Lower leg skin (tissue), 4 donors: ENCODE data around the gene SMARCB1. TPM values are rescaled to one million over a fixed set of nuclear protein-coding genes. Genes with fewer than 3 reads are reported as not detected.

Experiments
- DNase-seq, 2 donors: peaks; one replicate each; pipeline ENCODE4 v3.0.0-alpha.2; 2019; ENCODE audit warnings: low spot score in 2 of 2
- H3K4me3 ChIP-seq: fragments of 200-600 bp; sonication (generic); 2 replicates; pipeline ENCODE4 v1.5.1; 2017; ENCODE audit warnings: mild to moderate bottlenecking, low read depth; ENCODE audit not compliant: poor library complexity, severe bottlenecking
- POLR2A ChIP-seq, 2 donors: fragments of 450-650 bp; IDR thresholded peaks; one replicate each; pipeline ENCODE4 v1.6.1; 2016 to 2017; ENCODE audit warnings: antibody characterized with exemption in 2 of 2, mild to moderate bottlenecking in 1 of 2, moderate library complexity in 1 of 2
- WGBS, 2 donors: methylation state at CpG; one replicate each; pipeline ENCODE4 v1.1.5; 2018; 5-methylcytosine and 5-hydroxymethylcytosine counted together
- intact Hi-C: fragments of 100-400 bp; cut with DNase I; formaldehyde crosslinking; loops from one replicate; pipeline ENCODE4 v1.15.0; 2023; ENCODE audit warnings: low total_unique reads
- total RNA-seq, 4 donors: library from RNA; depleted of rRNA; stranded (reverse); fragments of >200 nt; gene quantifications; one replicate each; pipeline ENCODE4 v1.1.0, GENCODE V29; 2016
- TF ChIP-seq, protein P1 (sequence below), 3 donors: fragments of 450-650 bp; IDR thresholded peaks; one replicate each; pipeline ENCODE4 v1.5.1; 2016; ENCODE audit warnings: antibody characterized with exemption in 3 of 3, mild to moderate bottlenecking in 3 of 3, moderate library complexity in 2 of 3

The SMARCB1 gene
- total RNA-seq, 4 donors from 2014 or later: 52.2 to 61.6 (median 55.2) TPM

DNA sequence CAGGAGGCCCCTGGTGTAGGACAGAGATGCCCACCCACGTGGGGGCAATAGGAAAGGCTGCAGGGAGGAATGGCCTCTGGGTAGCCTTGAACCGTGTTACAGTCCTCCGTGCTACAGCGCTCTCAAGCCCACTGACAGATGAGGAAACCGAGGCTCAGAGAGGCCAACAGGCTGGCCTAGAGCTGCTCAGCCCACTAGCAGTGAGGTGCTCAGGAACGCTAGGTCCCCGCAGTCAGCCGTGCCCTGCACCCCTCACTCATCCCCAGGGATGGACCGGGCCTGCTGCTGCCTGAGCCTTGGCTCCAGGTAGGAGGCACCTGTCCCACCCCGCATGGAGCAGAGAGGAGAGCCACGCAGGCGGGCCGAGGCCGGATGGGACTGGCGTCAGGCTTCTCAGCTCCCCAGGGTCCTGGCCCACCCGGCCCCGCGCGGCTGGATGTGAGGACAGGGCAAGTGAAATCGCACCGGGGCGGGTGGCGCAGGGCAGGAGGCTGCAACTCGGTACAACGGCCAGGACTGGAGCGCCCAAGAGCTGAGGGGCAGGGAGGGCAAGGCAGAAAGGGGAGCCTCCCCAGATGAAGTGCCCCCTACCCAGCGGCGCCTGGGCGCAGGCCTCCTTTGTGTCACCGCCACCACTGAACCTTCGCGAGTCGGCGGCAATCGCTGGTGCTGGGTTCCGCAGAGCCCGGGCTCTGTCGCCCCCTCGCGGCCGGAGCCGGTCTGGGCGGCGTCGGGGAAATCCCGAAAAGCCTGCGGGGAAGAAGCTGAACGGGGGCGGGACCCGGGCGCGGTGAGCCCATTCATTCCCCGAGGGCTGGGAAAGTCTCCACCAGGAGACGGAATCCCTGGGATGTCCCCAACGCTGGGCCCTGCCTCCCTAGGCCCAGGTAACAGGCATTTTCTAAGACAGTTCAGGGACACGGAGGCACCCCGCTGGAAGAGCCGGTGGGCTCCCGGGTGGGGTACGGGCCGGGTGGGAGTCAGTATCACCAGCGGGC is 62.5 kb downstream of the SMARCB1 start:
- intact Hi-C loops: loop anchor here (5.0 to 10.0 kb wide), 2 partner anchors 82 to 315 kb away; partner anchors contain the start of gene CHCHD10
- no peak overlapping the region for H3K4me3 ChIP-seq
- WGBS, 2 donors: 18 to 19% methylated on average over 30 to 56 of the region's 62 CpGs
- DNase-seq: peak; percentile 61 to 96
- TF ChIP-seq, protein P1, sequence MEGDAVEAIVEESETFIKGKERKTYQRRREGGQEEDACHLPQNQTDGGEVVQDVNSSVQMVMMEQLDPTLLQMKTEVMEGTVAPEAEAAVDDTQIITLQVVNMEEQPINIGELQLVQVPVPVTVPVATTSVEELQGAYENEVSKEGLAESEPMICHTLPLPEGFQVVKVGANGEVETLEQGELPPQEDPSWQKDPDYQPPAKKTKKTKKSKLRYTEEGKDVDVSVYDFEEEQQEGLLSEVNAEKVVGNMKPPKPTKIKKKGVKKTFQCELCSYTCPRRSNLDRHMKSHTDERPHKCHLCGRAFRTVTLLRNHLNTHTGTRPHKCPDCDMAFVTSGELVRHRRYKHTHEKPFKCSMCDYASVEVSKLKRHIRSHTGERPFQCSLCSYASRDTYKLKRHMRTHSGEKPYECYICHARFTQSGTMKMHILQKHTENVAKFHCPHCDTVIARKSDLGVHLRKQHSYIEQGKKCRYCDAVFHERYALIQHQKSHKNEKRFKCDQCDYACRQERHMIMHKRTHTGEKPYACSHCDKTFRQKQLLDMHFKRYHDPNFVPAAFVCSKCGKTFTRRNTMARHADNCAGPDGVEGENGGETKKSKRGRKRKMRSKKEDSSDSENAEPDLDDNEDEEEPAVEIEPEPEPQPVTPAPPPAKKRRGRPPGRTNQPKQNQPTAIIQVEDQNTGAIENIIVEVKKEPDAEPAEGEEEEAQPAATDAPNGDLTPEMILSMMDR (IDR thresholded peaks at IDR 0.05): peak in 2 of 3 donors; percentile 65 to 68
- no peak for TF ChIP-seq POLR2A (IDR thresholded peaks at IDR 0.05)

DNA sequence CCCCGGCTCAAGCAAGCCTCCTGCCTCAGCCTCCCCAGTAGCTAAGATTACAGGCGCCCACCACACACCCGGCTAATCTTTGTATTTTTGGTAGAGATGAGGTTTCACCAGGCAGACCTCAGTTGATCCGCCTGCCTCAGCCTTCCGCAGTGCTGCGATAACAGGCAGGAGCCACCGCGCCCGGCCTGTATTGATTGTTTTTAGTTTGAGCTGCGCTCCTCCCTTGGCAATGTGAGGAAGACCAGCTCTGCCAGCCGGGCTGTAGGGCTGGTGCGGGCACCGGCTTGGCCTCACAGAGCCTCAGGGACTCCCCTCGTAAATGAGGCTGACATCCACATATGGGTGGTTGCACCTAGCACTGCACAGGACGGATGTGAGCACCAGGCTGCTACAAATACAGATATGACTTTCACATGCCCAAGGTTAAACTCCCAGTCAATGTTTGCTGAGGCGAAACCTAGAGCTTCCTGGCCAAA is 63.4 kb downstream of the SMARCB1 start:
- intact Hi-C loops: loop anchor here (5.0 kb wide), 1 partner anchor 83 kb away; the partner anchor contains the start of gene CHCHD10
- no peak overlapping the region for H3K4me3 ChIP-seq
- 56 to 64% methylated on average over 13 to 16 of the region's 16 CpGs for WGBS, 2 donors
- TF ChIP-seq, protein P1 (IDR thresholded peaks at IDR 0.05): no peak
- no peak for TF ChIP-seq POLR2A (IDR thresholded peaks at IDR 0.05)
- peak in 1 of 2 donors; percentile 85 for DNase-seq

DNA sequence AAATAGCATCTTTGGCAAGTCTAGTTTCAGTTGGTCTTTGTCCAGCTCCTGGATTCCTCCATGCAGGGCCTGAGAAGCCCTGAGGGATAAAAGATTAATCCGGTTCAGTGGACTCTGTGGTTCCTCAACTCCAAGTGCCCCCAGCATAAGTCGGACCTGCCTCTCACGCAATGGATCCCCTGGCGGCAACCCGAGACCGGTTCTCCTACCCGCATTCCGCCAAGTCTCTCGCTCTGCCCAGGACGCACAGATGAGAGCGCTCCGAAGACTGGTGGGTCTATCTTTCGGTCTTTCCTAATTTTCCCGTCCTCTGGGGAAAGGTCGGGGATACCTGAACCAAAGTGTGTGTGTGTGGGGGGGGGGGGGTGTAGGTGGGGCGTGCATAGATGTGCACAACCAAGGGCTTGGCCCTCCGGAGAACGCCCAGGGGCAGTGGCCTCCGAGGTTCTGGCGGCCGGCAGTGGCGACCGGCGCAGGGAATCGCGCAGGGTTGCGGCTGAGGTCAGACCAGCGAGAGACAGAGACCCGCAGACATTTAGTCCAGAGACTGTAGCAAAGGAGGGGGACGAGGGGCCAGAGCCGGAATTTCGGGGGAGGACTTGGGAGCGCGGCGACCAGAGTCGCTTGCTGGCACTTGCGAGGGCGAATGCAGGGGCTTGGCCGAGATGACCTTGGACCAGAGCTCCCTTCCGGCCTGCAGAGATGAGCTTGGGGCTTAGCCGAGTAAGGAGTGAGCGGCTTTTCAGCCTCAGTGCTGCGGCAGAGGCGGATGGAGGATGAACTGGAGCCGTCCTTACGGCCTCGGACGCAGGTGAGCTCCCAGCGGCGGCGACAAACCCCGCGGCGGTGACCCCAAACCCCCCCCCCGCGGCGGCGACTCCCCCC is 70.2 kb downstream of the SMARCB1 start:
- WGBS, 2 donors: 3 to 8% methylated on average over 45 to 52 of the region's 58 CpGs
- intact Hi-C loops: no loop called here
- DNase-seq: peak in 1 of 2 donors; percentile 87
- peak overlapping the region; percentile 29 for H3K4me3 ChIP-seq
- no peak for TF ChIP-seq POLR2A (IDR thresholded peaks at IDR 0.05)
- TF ChIP-seq, protein P1 (IDR thresholded peaks at IDR 0.05): no peak

DNA sequence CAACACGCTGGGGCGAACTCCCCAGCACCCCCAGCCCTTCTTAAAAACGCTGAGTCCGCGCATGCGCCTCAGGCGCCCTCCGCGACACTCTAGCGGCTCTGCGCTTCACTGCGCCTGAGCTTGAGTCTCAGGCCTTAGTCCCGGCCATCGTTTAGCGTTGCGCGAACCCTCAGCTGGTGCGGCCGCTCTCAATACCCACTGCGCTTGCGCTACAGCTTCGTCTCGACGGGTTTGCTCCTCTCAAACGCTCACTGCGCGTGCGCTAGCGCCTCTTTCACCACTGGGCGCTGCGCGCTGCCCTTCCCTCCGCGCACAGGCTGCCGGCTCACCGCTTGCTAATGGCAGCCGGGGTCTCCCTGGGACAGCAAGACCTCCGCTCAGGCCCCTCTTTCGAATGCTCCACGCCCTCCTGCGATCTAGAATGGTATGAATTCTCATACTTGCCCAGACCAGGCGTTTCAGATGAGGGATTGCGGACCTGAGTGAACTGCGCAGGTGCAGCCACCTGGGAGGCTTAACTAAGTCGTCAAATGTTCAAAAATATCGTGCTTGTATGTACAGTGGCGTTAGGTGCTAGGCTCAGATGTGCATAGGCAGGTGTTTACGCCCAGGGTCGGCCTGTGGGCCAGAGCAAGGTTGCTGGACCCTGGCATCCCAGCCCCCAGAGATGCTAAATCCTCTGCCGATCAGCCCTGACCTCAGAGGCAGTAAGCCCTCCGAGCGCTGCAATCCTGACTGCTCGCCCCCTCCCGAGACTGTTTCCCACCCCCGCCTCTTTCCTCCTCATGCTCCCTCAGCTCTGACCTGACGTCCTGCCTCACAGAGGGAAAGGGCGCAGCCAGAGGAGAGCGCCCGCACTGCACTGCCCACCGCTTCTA is 71.1 kb downstream of the SMARCB1 start, which contains the start of gene SLC2A11:
TSS of gene SLC2A11 (plus strand) at position 270 of the 878 bp plus-strand sequence. CDS start at position 395, 125 bp downstream.
- TF ChIP-seq POLR2A (IDR thresholded peaks at IDR 0.05): no peak
- TF ChIP-seq, protein P1 (IDR thresholded peaks at IDR 0.05): peak in 1 of 3 donors; percentile 9
- peak; percentile 92 to 98 for DNase-seq
- intact Hi-C loops: no loop called here
- 1% methylated on average over 17 to 53 of the region's 60 CpGs for WGBS, 2 donors
- peak within 1 kb of the TSS; percentile 35 for H3K4me3 ChIP-seq
